NT2/D1 (cell line): ENCODE measurements around the gene RNF214.

Experiments
- SUZ12 ChIP-seq: IDR thresholded peaks from 2 replicates; pipeline ENCODE4 v1.6.1; 2011; ENCODE audit not compliant: insufficient read length, insufficient read depth; ENCODE audit errors: extremely low read depth
- YY1 ChIP-seq: IDR thresholded peaks from 2 replicates; pipeline ENCODE4 v1.6.1; 2011; ENCODE audit not compliant: insufficient read length, insufficient read depth
- ZNF274 ChIP-seq: IDR thresholded peaks from 2 replicates; pipeline ENCODE4 v1.6.1; 2011; ENCODE audit warnings: mild to moderate bottlenecking, low read depth, low read length

DNA sequence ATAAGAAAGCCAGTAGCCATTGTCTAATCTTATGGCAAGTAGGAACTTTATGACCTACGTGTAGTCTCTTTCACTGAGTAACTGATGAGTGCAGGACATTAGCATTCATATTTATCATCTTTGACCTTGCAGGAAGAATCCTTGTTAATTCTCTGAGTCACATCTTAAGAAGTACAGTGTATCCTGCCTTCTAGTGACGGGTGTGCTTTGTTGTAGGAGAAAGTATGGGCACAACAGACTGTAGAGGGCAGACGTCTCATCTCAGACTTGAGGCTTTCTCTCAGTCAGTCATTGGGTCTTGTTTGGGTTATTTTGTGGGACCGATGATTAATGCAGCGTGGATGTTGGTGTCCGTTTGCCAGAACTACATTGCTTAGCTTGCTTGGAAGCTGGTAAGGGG lies 6.8 kb downstream of the RNF214 start:
- no peak for TF ChIP-seq YY1
- TF ChIP-seq SUZ12 = no peak
- TF ChIP-seq ZNF274 = no peak
